SK-N-SH (cell line): ENCODE results near the gene FAF2. TPM values are rescaled to one million over a fixed set of nuclear protein-coding genes. Genes with fewer than 3 reads are reported as not detected.

ENCODE experiments used
- CTCF ChIA-PET: fragments of 300-600, 350-600 bp; formaldehyde crosslinking; extraction: SDS; loops from one replicate; lab custom pipeline; 2021; lab: Yijun Ruan, JAX
- POLR2A ChIA-PET: fragments of 350-600 bp; sonication (Branson Sonifier 250); formaldehyde crosslinking; extraction: SDS; loops from one replicate; lab custom pipeline; 2020; ENCODE audit warnings: antibody characterized with exemption, inconsistent platforms; lab: Yijun Ruan, JAX
- DNase-seq: peaks from one replicate; pipeline ENCODE4 v3.0.0; 2012
- H2AFZ ChIP-seq: fragments of 200-600 bp; sonication (generic); 2 replicates; pipeline ENCODE4 v1.8.1; 2016; ENCODE audit warnings: antibody characterized with exemption, mild to moderate bottlenecking, low read depth
- H3F3A ChIP-seq: fragments of 200-600 bp; sonication (generic); replicated peaks from 2 replicates; pipeline ENCODE3; 2016; ENCODE audit warnings: antibody characterized with exemption, mild to moderate bottlenecking; ENCODE audit not compliant: insufficient read depth
- H3K27ac ChIP-seq, 2 experiments: fragments of 200-500 bp in 1 of 2; fragments of 200-600 bp in 1 of 2; sonication (Bioruptor generic) in 1 of 2; sonication (generic), shearing (Covaris generic) in 1 of 2; 2 replicates each; pipeline versions ENCODE4 v1.5.1 to v1.6.1; 2014 to 2016; ENCODE audit warnings: low read depth in 2 of 2, inconsistent platforms in 1 of 2, low read length in 1 of 2, mild to moderate bottlenecking in 1 of 2, mixed read lengths in 1 of 2
- H3K27me3 ChIP-seq: fragments of 200-600 bp; sonication (generic), shearing (Covaris generic); 2 replicates; pipeline ENCODE4 v1.6.1; 2016; ENCODE audit warnings: mixed run types; ENCODE audit not compliant: insufficient read depth
- H3K36me3 ChIP-seq, 2 experiments: fragments of 200-500 bp in 1 of 2; fragments of 200-600 bp in 1 of 2; sonication (Bioruptor generic) in 1 of 2; sonication (generic) in 1 of 2; replicated peaks in 1 of 2; 2 replicates each; pipeline versions ENCODE3 to v1.5.1; 2014 to 2016; ENCODE audit warnings: low read length in 1 of 2, mild to moderate bottlenecking in 1 of 2; ENCODE audit not compliant: insufficient read depth in 2 of 2, control insufficient read depth in 1 of 2
- H3K4me1 ChIP-seq, 2 experiments: fragments of 200-500 bp in 1 of 2; fragments of 200-600 bp in 1 of 2; sonication (Bioruptor generic) in 1 of 2; sonication (generic), shearing (Covaris generic) in 1 of 2; 2 replicates each; pipeline versions ENCODE4 v1.5.1 to v1.6.1; 2014 to 2016; ENCODE audit warnings: low read depth in 1 of 2, low read length in 1 of 2, mixed run types in 1 of 2; ENCODE audit not compliant: insufficient read depth in 2 of 2, control insufficient read depth in 1 of 2
- H3K4me2 ChIP-seq: fragments of 200-600 bp; sonication (generic), shearing (Covaris generic); 2 replicates; pipeline ENCODE4 v1.6.1; 2017; ENCODE audit warnings: mixed run types
- H3K4me3 ChIP-seq, 2 experiments: fragments of 200-500 bp in 1 of 2; fragments of 200-600 bp in 1 of 2; sonication (Bioruptor generic) in 1 of 2; sonication (generic), shearing (Covaris generic) in 1 of 2; 2 replicates each; pipeline versions ENCODE4 v1.5.1 to v1.8.1; 2014 to 2016; ENCODE audit warnings: low read depth in 2 of 2, inconsistent platforms in 1 of 2, low read length in 1 of 2, mild to moderate bottlenecking in 1 of 2, mixed read lengths in 1 of 2, moderate library complexity in 1 of 2
- H3K79me2 ChIP-seq: fragments of 200-600 bp; sonication (generic); 2 replicates; pipeline ENCODE4 v1.8.1; 2017; ENCODE audit warnings: mild to moderate bottlenecking; ENCODE audit not compliant: insufficient read depth
- H3K9ac ChIP-seq: fragments of 200-600 bp; sonication (generic); 2 replicates; pipeline ENCODE4 v1.6.1; 2017; ENCODE audit warnings: mixed run types
- H3K9me2 ChIP-seq: fragments of 200-600 bp; sonication (generic); 2 replicates; pipeline ENCODE4 v1.6.1; 2017; ENCODE audit warnings: mixed run types
- H3K9me3 ChIP-seq: fragments of 200-600 bp; sonication (generic); 2 replicates; pipeline ENCODE4 v1.6.1; 2017; ENCODE audit warnings: mixed run types, mild to moderate bottlenecking, moderate library complexity
- H4K20me1 ChIP-seq: fragments of 200-600 bp; sonication (generic); 2 replicates; pipeline ENCODE4 v1.6.1; 2017; ENCODE audit warnings: mild to moderate bottlenecking, mixed run types; ENCODE audit not compliant: insufficient read depth
- CTCF ChIP-seq: fragments of 200-600 bp; sonication (generic); IDR thresholded peaks from 2 replicates; pipeline ENCODE4 v1.6.1; 2017; ENCODE audit warnings: antibody characterized with exemption, mild to moderate bottlenecking, moderate library complexity
- EZH2phosphoT487 ChIP-seq: fragments of 200-600 bp; sonication (generic); IDR thresholded peaks from 2 replicates; pipeline ENCODE4 v1.6.1; 2017; ENCODE audit warnings: low read depth, mixed run types, mild to moderate bottlenecking, antibody characterized with exemption, moderate library complexity, borderline replicate concordance
- FOXJ3 ChIP-seq: sonication (generic); formaldehyde crosslinking; IDR thresholded peaks from 2 replicates; pipeline ENCODE4 v1.5.1; 2020; ENCODE audit warnings: mild to moderate bottlenecking, missing genetic modification reagents
- GATA2 ChIP-seq: sonication (generic); formaldehyde crosslinking; IDR thresholded peaks from 2 replicates; pipeline ENCODE4 v1.5.0; 2020; ENCODE audit warnings: mild to moderate bottlenecking, missing genetic modification reagents
- MAX ChIP-seq: IDR thresholded peaks from 2 replicates; pipeline ENCODE4 v1.4.0; 2012; ENCODE audit warnings: low read depth
- MEF2A ChIP-seq: IDR thresholded peaks from 2 replicates; pipeline ENCODE4 v1.4.0; 2012; ENCODE audit warnings: low read depth, borderline replicate concordance
- NFIC ChIP-seq: IDR thresholded peaks from 2 replicates; pipeline ENCODE4 v1.4.0; 2012; ENCODE audit warnings: borderline replicate concordance
- POLR2AphosphoS5 ChIP-seq: IDR thresholded peaks from 2 replicates; pipeline ENCODE4 v1.6.1; 2012; ENCODE audit warnings: low read depth, low read length
- RAD21 ChIP-seq: IDR thresholded peaks from 2 replicates; pipeline ENCODE4 v1.6.1; 2012; ENCODE audit warnings: mild to moderate bottlenecking, low read length
- SIN3A ChIP-seq: IDR thresholded peaks from 2 replicates; pipeline ENCODE4 v1.6.1; 2012; ENCODE audit warnings: low read depth, mild to moderate bottlenecking, low read length, moderate library complexity, borderline replicate concordance
- SMC3 ChIP-seq: IDR thresholded peaks from 2 replicates; pipeline ENCODE4 v1.6.1; 2012; ENCODE audit warnings: low read depth, low read length, improper control_type of control experiment
- TCF12 ChIP-seq: IDR thresholded peaks from 2 replicates; pipeline ENCODE4 v1.4.0; 2012
- USF1 ChIP-seq: IDR thresholded peaks from 2 replicates; pipeline ENCODE4 v1.4.0; 2012; ENCODE audit warnings: low read depth, borderline replicate concordance
- YY1 ChIP-seq: IDR thresholded peaks from 2 replicates; pipeline ENCODE4 v1.4.0; 2012; ENCODE audit warnings: low read depth, mild to moderate bottlenecking
- WGBS: methylation state at CpG from one replicate; pipeline ENCODE4 v1.1.6; 2017; ENCODE audit warnings: low lambda C conversion rate; 5-methylcytosine and 5-hydroxymethylcytosine counted together
- polyA plus RNA-seq, 3 experiments: library from polyadenylated mRNA; depleted of rRNA; stranded (reverse); fragments of >200 nt; gene quantifications; 2 replicates each; pipeline ENCODE4 v1.2.3, GENCODE V29; 2012
- TF ChIP-seq, protein P1 (sequence below): IDR thresholded peaks from 2 replicates; pipeline ENCODE4 v1.6.1; 2012; ENCODE audit warnings: mild to moderate bottlenecking, low read depth, low read length, moderate library complexity
- TF ChIP-seq, protein P2 (sequence below): fragments of 150-350 bp; IDR thresholded peaks from 2 replicates; pipeline ENCODE4 v1.6.1; 2016; ENCODE audit warnings: mild to moderate bottlenecking, low read depth, low read length
- TF ChIP-seq, protein P3 (sequence below): fragments of 150-350 bp; IDR thresholded peaks from 2 replicates; pipeline ENCODE4 v1.6.1; 2017; ENCODE audit warnings: antibody characterized with exemption, low read length, low read depth, borderline replicate concordance

FAF2 gene
- polyA plus RNA-seq, 1 of the 3 experiments (the other 2 are of a cell fraction): 25.5 TPM

- POLR2A ChIA-PET: no interaction called here
- no peak for DNase-seq
- Histone ChIP-seq H3K79me2 (peaks cover 18% of the 10 kb centered on the region; the same call in 1 of the 2 replicates), H2AFZ (no peak overlapping the region), H3K27ac (no peak overlapping the region), H3K4me1 (peaks cover 0 to 4% of the 10 kb centered on the region in 2 experiments; a peak in 2 of 4 replicates), H3K36me3 (peaks cover 0 to 9% of the 10 kb centered on the region in 2 experiments), H3K27me3 (no peaks in the 10 kb centered on the region), H3K9me2 (no peaks in the 10 kb centered on the region), H3K9me3 (no peaks in the 10 kb centered on the region), H3K4me2 (no peak overlapping the region), H3K9ac (no peak overlapping the region), H4K20me1 (no peaks in the 10 kb centered on the region), H3F3A (no peaks in the 10 kb centered on the region), H3K4me3 (no peak overlapping the region)
- CTCF ChIA-PET: interaction anchor here (1.2 kb wide), 1 partner anchor 37 kb away, joined by 5 read pairs; no protein-coding TSS in a partner anchor
- TF ChIP-seq FOXJ3 (no peak), MAX (no peak), TCF12 (no peak), CTCF (no peak), RAD21 (no peak), NFIC (no peak), YY1 (no peak), SMC3 (no peak), SIN3A (no peak), MEF2A (no peak), GATA2 (CRISPR knock-in tag) (no peak), EZH2phosphoT487 (no peak), USF1 (no peak), POLR2AphosphoS5 (no peak)
- TF ChIP-seq, protein P1, sequence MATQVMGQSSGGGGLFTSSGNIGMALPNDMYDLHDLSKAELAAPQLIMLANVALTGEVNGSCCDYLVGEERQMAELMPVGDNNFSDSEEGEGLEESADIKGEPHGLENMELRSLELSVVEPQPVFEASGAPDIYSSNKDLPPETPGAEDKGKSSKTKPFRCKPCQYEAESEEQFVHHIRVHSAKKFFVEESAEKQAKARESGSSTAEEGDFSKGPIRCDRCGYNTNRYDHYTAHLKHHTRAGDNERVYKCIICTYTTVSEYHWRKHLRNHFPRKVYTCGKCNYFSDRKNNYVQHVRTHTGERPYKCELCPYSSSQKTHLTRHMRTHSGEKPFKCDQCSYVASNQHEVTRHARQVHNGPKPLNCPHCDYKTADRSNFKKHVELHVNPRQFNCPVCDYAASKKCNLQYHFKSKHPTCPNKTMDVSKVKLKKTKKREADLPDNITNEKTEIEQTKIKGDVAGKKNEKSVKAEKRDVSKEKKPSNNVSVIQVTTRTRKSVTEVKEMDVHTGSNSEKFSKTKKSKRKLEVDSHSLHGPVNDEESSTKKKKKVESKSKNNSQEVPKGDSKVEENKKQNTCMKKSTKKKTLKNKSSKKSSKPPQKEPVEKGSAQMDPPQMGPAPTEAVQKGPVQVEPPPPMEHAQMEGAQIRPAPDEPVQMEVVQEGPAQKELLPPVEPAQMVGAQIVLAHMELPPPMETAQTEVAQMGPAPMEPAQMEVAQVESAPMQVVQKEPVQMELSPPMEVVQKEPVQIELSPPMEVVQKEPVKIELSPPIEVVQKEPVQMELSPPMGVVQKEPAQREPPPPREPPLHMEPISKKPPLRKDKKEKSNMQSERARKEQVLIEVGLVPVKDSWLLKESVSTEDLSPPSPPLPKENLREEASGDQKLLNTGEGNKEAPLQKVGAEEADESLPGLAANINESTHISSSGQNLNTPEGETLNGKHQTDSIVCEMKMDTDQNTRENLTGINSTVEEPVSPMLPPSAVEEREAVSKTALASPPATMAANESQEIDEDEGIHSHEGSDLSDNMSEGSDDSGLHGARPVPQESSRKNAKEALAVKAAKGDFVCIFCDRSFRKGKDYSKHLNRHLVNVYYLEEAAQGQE: no peak
- TF ChIP-seq, protein P2, sequence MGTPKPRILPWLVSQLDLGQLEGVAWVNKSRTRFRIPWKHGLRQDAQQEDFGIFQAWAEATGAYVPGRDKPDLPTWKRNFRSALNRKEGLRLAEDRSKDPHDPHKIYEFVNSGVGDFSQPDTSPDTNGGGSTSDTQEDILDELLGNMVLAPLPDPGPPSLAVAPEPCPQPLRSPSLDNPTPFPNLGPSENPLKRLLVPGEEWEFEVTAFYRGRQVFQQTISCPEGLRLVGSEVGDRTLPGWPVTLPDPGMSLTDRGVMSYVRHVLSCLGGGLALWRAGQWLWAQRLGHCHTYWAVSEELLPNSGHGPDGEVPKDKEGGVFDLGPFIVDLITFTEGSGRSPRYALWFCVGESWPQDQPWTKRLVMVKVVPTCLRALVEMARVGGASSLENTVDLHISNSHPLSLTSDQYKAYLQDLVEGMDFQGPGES: no peak
- TF ChIP-seq, protein P3, sequence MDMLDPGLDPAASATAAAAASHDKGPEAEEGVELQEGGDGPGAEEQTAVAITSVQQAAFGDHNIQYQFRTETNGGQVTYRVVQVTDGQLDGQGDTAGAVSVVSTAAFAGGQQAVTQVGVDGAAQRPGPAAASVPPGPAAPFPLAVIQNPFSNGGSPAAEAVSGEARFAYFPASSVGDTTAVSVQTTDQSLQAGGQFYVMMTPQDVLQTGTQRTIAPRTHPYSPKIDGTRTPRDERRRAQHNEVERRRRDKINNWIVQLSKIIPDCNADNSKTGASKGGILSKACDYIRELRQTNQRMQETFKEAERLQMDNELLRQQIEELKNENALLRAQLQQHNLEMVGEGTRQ: no peak
- WGBS: 96% methylated on average over 3 of the region's 5 CpGs
These were observed 37.6 kb upstream of the FAF2 start for GRCh38 chr5:176410486-176411180.
